Liver (tissue), 9 donors: ENCODE measurements around the gene PARP4. TPM values are rescaled to one million over a fixed set of nuclear protein-coding genes. Genes with fewer than 3 reads are reported as not detected.
"Not testable (repeated sequence)": the region's sequence is repeated elsewhere in the genome, so short reads cannot be mapped to it uniquely, and the experiment has no call there.

Experiments used
- DNase-seq: peaks from one replicate; pipeline ENCODE4 v3.0.0-alpha.2; 2017; ENCODE audit warnings: low spot score
- H3K27ac ChIP-seq, 2 donors: one replicate each; pipeline ENCODE4 v1.7.0; 2013; ENCODE audit warnings: inconsistent platforms in 2 of 2, low read length in 2 of 2, control low read depth in 1 of 2, low read depth in 1 of 2, mild to moderate bottlenecking in 1 of 2
- H3K27me3 ChIP-seq, 4 donors: one replicate each; pipeline versions ENCODE4 v1.6.1 to v1.7.0; 2013; ENCODE audit warnings: low read length in 3 of 4, inconsistent platforms in 1 of 4, mild to moderate bottlenecking in 1 of 4, moderate library complexity in 1 of 4; ENCODE audit not compliant: control insufficient read depth in 4 of 4, insufficient read depth in 4 of 4
- H3K36me3 ChIP-seq, 4 donors: one replicate each; pipeline versions ENCODE4 v1.6.1 to v1.7.0; 2013; ENCODE audit warnings: low read length in 3 of 4, mild to moderate bottlenecking in 3 of 4, low read depth in 1 of 4, moderate library complexity in 1 of 4; ENCODE audit not compliant: control insufficient read depth in 4 of 4, insufficient read depth in 3 of 4
- H3K4me1 ChIP-seq, 4 donors: one replicate each; pipeline versions ENCODE4 v1.6.1 to v1.7.0; 2013; ENCODE audit warnings: low read length in 3 of 4, mild to moderate bottlenecking in 3 of 4, moderate library complexity in 1 of 4; ENCODE audit not compliant: control insufficient read depth in 4 of 4, insufficient read depth in 4 of 4
- H3K4me3 ChIP-seq, 3 donors: one replicate each; pipeline versions ENCODE4 v1.6.1 to v1.7.0; 2013; ENCODE audit warnings: low read length in 3 of 3, control low read depth in 1 of 3, low read depth in 1 of 3, mild to moderate bottlenecking in 1 of 3
- H3K9ac ChIP-seq, 2 donors: one replicate each; pipeline ENCODE4 v1.7.0; 2013; ENCODE audit warnings: low read length in 2 of 2, mild to moderate bottlenecking in 2 of 2, moderate library complexity in 2 of 2, control low read depth in 1 of 2, low read depth in 1 of 2
- H3K9me3 ChIP-seq, 4 donors: one replicate each; pipeline versions ENCODE4 v1.6.1 to v1.7.0; 2013; ENCODE audit warnings: low read length in 3 of 4; ENCODE audit not compliant: control insufficient read depth in 4 of 4
- ATF3 ChIP-seq: IDR thresholded peaks from 2 replicates; pipeline ENCODE4 v1.6.1; 2016; ENCODE audit warnings: antibody characterized with exemption
- CTCF ChIP-seq: fragments of 150-350 bp; IDR thresholded peaks from 2 replicates; pipeline ENCODE4 v1.5.1; 2017; ENCODE audit warnings: improper control_type of control experiment, low read depth, low read length; ENCODE audit not compliant: missing input control
- EGR1 ChIP-seq, 2 donors: IDR thresholded peaks; 2 replicates each; pipeline ENCODE4 v1.6.1; 2016 to 2018; ENCODE audit warnings: antibody characterized with exemption in 2 of 2, low read depth in 2 of 2
- FOXA1 ChIP-seq: IDR thresholded peaks from 2 replicates; pipeline ENCODE4 v1.6.1; 2016; ENCODE audit warnings: antibody characterized with exemption
- FOXA2 ChIP-seq: IDR thresholded peaks from 2 replicates; pipeline ENCODE4 v1.6.1; 2016; ENCODE audit warnings: antibody characterized with exemption
- GABPA ChIP-seq, 2 donors: IDR thresholded peaks in 1 of 2; conservative IDR thresholded peaks in 1 of 2; 2 replicates each; pipeline ENCODE4 v1.6.1; 2016; ENCODE audit warnings: antibody characterized with exemption in 2 of 2, mild to moderate bottlenecking in 1 of 2, moderate library complexity in 1 of 2
- HNF4A ChIP-seq, 2 donors: conservative IDR thresholded peaks; 2 replicates each; pipeline ENCODE4 v1.6.1; 2016; ENCODE audit warnings: antibody characterized with exemption in 2 of 2, mild to moderate bottlenecking in 2 of 2
- HNF4G ChIP-seq: IDR thresholded peaks from 2 replicates; pipeline ENCODE4 v1.6.1; 2016; ENCODE audit warnings: antibody characterized with exemption
- JUND ChIP-seq, 2 donors: IDR thresholded peaks; 2 replicates each; pipeline ENCODE4 v1.6.1; 2016; ENCODE audit warnings: antibody characterized with exemption in 2 of 2
- MAX ChIP-seq: IDR thresholded peaks from 2 replicates; pipeline ENCODE4 v1.6.1; 2016; ENCODE audit warnings: antibody characterized with exemption
- NR2F2 ChIP-seq: IDR thresholded peaks from 2 replicates; pipeline ENCODE4 v1.6.1; 2016; ENCODE audit warnings: antibody characterized with exemption
- RAD21 ChIP-seq, 2 donors: IDR thresholded peaks; 2 replicates each; pipeline ENCODE4 v1.6.1; 2016; ENCODE audit warnings: antibody characterized with exemption in 2 of 2, mild to moderate bottlenecking in 2 of 2
- REST ChIP-seq: IDR thresholded peaks from 2 replicates; pipeline ENCODE4 v1.6.1; 2016; ENCODE audit warnings: antibody characterized with exemption, mild to moderate bottlenecking
- RXRA ChIP-seq, 2 donors: IDR thresholded peaks; 2 replicates each; pipeline ENCODE4 v1.6.1; 2017 to 2018; ENCODE audit warnings: antibody characterized with exemption in 2 of 2, mild to moderate bottlenecking in 1 of 2
- SP1 ChIP-seq: IDR thresholded peaks from 2 replicates; pipeline ENCODE4 v1.6.1; 2018; ENCODE audit warnings: antibody characterized with exemption, mild to moderate bottlenecking
- TAF1 ChIP-seq: conservative IDR thresholded peaks from 2 replicates; pipeline ENCODE4 v1.6.1; 2016; ENCODE audit warnings: antibody characterized with exemption, mild to moderate bottlenecking
- YY1 ChIP-seq: IDR thresholded peaks from 2 replicates; pipeline ENCODE4 v1.6.1; 2016; ENCODE audit warnings: antibody characterized with exemption, mild to moderate bottlenecking
- ZBTB33 ChIP-seq: IDR thresholded peaks from 2 replicates; pipeline ENCODE4 v1.6.1; 2016; ENCODE audit warnings: antibody characterized with exemption
- WGBS: extraction: QIAGEN DNeasy Blood & Tissue Kit; methylation state at CpG from one replicate; pipeline ENCODE4 v1.1.7; 2013; 5-methylcytosine and 5-hydroxymethylcytosine counted together
- polyA plus RNA-seq, 2 donors: library from polyadenylated mRNA; stranded (reverse) in 1 of 2; unstranded in 1 of 2; fragments of 200-250 nt in 1 of 2; fragments of >200 nt in 1 of 2; fragmentation: Nextera tagmentation in 1 of 2; extraction: Ambion mirVana in 1 of 2; gene quantifications; one replicate each; pipeline versions ENCODE4 v1.2.1 to v1.2.3, GENCODE V29; 2013 to 2015
- total RNA-seq, 2 donors: library from RNA; depleted of rRNA; stranded (reverse); fragments of >200 nt; gene quantifications; one replicate each; pipeline ENCODE4 v1.2.3, GENCODE V29; 2014
- donor health status: healthy.
- donor health status: healthy.
- donor health status: healthy.
- donor health status: healthy.
- donor health status: healthy.

The PARP4 gene
- 10 to 100 TPM; 22.2 to 29.3 TPM for total RNA-seq
- 10 to 100 TPM; 10.7 to 13.2 TPM for polyA plus RNA-seq

- H3K9me3 ChIP-seq = peaks cover 0 to 1% (median 0%) of the 10 kb centered on the region in 4 donors
- H3K36me3 ChIP-seq = peaks cover 0 to 2% (median 0%) of the 10 kb centered on the region in 4 donors
- H3K27ac ChIP-seq = peak within 1 kb of the TSS; percentile 100
- peak within 1 kb of the TSS; percentile 94 to 95 for H3K9ac ChIP-seq
- peaks cover 4 to 17% (median 7%) of the 10 kb centered on the region in 4 donors for H3K4me1 ChIP-seq
- DNase-seq = peak; percentile 77
- peak within 1 kb of the TSS; percentile 77 to 86 (median 83) for H3K4me3 ChIP-seq
- under 1% methylated on average over 63 of the region's 63 CpGs for WGBS
- TF ChIP-seq MAX = peak; percentile 63
- peak; percentile 44 to 68 for TF ChIP-seq RXRA (IDR thresholded peaks at IDR 0.05)
- peak; percentile 67 for TF ChIP-seq SP1
- TF ChIP-seq YY1 = peak; percentile 67
- TF ChIP-seq HNF4G = peak; percentile 68
- no peak for TF ChIP-seq RAD21 (IDR thresholded peaks at IDR 0.05)
- peak in 1 of 2 donors; percentile 79 for TF ChIP-seq GABPA (IDR thresholded peaks at IDR 0.05 in 1 of 2, conservative IDR thresholded peaks at IDR 0.05 in 1 of 2)
- peak; percentile 72 for TF ChIP-seq ZBTB33
- TF ChIP-seq NR2F2 = peak; percentile 40
- TF ChIP-seq CTCF = no peak
- peak; percentile 45 for TF ChIP-seq REST
- peak; percentile 85 to 88 for TF ChIP-seq HNF4A (conservative IDR thresholded peaks at IDR 0.05)
- TF ChIP-seq FOXA2 = peak; percentile 25
- peak; percentile 94 to 96 for TF ChIP-seq JUND (IDR thresholded peaks at IDR 0.05)
- TF ChIP-seq EGR1 (IDR thresholded peaks at IDR 0.05; ENCODE audit: low read depth in 2 of 2) = peak in 1 of 2 donors; percentile 53
- no peak for TF ChIP-seq FOXA1
- peak; percentile 89 for TF ChIP-seq ATF3
- peak; percentile 24 for TF ChIP-seq TAF1
- no peaks in the 10 kb centered on the region for H3K27me3 ChIP-seq
These were observed at the start of gene PARP4 for GRCh38 chr13:24512197-24512907. TSS of gene PARP4 (minus strand) at chr13:24512778. CDS start at chr13:24503776, 9,002 bp downstream.

GRCh38 chr13:24560579-24561187 lies 48.1 kb upstream of the PARP4 start:
- H3K27ac ChIP-seq, H3K36me3 ChIP-seq, DNase-seq, H3K9me3 ChIP-seq, H3K4me1 ChIP-seq, H3K4me3 ChIP-seq, H3K27me3 ChIP-seq, H3K9ac ChIP-seq: not testable (repeated sequence)
- WGBS = 93% methylated on average over 34 of the region's 34 CpGs

- WGBS = 78% methylated on average over 12 of the region's 15 CpGs
- H3K27me3 ChIP-seq, DNase-seq, H3K27ac ChIP-seq, H3K4me1 ChIP-seq, H3K4me3 ChIP-seq, H3K9me3 ChIP-seq, H3K36me3 ChIP-seq, H3K9ac ChIP-seq: not testable (repeated sequence)
These were observed 47.0 kb upstream of the PARP4 start for GRCh38 chr13:24559431-24560218.
